HG02852 (cell line): ENCODE data around the gene OLFML2A.
"Not testable (repeated sequence)": the region's sequence is repeated elsewhere in the genome, so short reads cannot be mapped to it uniquely, and the experiment has no call there.

Experiments
- ATAC-seq: cut with Tn5 transposase; IDR thresholded peaks from one replicate; pipeline ENCODE4 v1.9.1; 2021; ENCODE audit warnings: mild to moderate bottlenecking, moderate library complexity; ENCODE audit not compliant: unreplicated experiment

The OLFML2A gene

DNA sequence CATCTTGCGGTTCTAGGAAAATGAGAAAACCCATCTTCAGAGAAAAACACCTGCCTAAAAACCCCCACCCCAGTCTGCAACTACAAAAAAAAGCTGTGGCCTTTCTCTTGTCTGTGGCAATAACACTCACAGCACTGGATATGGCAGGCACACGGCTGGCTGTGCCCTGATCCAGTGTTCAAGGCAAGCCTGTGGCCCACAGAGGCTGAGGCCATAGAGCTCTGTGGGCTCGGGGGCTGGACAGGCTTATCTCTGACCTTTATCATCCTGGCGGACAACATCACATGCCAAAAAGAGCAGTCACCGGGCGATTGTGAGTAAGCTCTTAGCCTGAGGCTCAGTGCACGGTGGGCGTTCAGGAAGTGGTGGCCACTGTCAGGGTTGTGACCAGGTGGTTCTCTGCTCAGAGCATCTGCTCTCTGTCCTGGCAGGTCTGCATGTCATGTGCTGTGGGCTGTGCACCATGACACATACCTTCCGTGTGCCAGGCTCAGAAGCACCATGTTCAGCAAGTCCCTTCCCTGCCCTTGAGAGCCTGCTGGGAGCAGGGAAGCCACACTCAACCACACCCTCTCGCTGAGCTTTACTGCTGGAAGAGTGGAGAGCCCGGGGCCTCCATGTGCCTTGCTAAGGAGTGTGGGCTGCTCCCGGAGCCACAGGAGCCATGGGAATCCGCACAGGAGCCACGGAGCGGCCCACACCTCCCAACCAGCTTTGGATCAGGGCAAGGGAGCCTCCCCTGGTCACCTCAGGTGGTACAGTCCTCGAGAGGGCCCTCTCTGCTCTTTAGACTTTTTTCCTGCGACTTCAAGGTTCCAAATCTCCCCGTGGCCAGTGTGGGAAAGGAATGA lies 41.7 kb downstream of the OLFML2A start:
- peak; percentile 62 for ATAC-seq

DNA sequence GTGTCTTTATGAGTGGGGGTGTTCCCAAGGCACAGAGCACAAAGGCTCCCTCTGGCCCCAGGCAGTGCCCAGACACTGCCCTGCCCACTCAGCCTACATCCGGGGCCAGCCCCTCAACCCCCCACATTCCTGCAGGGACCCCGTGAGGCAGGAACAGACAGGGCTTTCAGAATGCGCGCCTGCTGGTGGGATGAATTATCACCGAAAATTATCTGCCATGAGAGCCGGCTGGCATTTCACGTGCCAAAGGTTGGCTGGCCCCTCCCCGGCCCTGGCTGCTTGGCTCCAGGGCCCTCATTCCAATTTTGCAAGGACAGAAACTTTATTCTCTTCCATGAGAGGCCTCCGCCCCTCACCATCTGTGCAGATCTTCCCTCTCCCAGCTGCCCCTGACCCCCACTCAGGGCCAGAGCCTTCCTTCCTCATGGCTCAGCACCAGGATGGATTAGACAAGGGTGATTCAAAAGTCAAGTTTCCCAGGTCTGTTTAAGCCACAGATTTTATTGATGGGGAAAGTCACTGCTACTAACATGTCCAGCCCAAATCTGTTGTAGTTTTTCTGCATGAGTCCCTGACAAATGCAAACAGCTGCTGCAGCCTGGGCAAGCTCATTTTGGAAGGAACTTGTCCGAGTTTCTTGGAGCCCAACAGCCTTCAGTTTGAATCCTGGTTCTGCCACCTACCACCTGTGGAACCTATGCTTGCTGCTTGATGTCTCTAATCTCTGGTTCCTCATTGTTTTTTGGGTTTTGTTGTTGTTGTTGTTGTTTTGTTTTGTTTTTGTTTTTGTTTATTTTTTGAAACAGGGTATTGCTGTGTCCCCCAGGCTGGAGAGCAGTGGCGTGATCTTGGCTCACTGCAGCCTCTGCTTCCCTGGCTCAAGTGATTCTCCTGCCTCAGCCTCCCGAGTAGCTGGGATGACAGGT lies 44.0 kb downstream of the OLFML2A start:
- no peak for ATAC-seq

DNA sequence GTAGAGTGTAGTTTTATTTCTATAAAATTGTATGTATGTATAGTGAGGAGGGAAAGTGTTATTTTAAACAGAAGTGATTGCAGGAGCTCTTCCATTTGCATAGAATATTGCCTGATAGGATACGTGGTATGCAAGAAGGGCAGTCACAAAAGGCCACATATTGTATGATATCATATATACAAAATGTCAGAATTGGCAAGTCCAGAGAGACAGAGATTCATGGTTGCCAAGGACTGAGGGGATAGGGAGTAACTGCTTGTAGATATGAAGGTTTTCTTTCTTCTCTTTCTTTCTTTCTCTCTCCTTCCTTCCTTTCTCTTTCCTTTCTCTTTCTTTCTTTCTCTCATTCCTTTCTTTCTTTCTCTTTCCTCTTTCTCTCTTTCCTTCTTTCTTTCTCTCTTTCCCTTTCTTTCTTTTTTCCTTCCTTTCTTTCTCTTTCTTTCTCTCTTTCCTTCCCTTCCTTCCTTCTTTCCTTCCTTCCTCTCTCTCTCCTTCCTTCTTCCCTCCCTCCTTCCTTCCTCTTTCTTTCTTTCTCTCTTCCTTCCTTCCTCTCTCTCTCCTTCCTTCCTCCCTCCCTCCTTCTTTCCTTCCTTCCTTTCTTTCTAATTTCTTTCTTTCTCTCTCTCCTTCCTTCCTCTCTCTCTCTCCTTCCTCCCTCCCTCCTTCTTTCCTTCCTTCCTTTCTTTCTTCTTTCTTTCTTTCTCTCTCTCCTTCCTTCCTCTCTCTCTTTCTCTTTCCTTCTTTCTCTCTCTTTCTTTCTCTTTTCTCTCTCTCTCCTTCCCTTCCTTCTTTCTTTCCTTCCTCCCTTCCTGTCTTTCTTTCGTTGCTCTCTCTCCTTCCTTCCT lies 51.8 kb downstream of the OLFML2A start:
- ATAC-seq: no peak

DNA sequence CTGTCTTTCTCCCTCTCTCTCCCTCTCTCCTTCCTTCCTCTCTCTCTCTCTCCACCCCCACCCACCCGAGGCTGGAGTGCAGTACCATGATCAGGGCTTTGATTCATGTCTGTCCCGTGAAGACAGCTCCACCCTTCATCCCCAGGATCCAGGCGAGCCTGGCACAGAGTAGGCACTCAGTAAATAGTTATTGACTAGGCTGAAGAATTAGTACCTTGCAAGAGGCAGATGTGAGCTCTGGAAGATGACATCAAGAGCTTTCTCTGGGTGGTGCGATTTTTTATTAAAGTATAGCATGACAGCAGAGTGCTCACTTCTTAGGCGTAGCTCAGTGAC lies 52.4 kb downstream of the OLFML2A start:
- ATAC-seq: no peak

DNA sequence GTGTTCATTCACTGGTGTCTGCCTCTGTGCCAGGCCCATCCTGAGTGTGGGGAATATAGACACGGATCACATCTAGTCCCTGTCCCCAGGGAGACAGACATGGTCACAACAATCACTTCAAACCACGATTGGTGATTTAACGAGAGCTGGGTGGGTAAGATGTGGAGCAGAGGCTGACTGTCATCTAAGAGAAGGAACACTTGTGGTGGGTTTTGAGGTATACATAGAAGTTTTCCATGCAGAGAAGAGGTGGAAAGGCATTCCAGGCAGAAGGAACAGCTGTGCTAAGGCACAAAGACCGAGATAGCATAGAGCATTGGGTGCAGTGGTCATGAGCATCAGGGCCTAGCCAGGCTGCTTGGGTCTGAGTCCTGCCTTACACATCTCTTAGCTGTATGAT lies 53.7 kb downstream of the OLFML2A start:
- ATAC-seq: no peak

DNA sequence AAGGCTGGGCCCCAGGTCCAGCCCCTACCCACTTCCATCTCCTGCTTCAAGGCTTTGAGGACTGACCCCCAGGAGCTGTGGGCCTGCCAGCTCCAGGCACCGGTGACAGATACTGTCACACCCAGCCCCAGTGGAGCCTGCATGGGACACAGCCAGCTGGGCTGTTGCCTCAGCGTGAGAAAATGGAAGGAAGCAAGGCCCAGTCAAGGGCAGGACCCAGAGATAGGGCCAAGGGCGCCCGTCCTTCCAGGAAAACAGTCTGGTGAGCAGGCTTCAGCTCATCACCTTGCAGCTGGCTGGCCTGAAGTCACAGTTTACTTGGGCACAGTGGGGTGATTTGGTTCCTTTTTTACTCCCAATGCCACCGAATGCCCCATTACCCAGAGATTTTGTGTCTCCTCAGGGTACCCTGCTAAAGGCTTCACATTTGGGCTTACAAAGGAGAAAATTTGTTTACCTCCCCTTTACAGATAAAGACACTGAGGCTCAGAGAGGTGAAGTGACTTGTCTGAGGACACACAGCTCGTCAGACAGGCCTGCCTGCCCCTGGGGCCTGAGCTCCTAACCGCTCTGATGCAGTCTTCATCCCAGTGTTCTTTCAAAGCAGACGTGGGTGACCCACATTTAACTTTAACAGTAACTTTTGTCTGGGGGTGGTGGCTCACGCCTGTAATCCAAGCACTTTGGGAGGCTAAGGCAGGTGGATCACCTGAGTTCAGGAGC lies 54.9 kb downstream of the OLFML2A start:
- ATAC-seq: no peak

DNA sequence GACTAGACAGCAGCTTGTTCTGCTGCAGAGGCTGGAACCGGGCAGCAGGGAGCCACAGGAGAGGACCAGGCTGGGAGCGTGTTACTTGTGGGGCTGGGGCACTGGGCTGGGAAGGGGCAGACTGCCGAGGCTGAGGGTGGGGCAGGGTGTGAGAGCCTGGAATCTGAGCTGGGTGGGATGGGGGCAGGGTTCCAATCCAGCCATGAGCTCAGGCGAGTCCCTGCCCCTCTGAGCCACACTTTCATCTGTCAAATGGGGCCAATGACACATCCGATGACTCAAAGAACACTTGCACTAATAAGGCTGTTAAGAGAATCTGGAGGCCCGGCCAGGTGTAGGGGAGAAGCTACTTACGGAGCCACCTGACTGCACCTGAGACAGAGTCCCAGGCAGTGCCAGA lies 57.7 kb downstream of the OLFML2A start:
- no peak for ATAC-seq

DNA sequence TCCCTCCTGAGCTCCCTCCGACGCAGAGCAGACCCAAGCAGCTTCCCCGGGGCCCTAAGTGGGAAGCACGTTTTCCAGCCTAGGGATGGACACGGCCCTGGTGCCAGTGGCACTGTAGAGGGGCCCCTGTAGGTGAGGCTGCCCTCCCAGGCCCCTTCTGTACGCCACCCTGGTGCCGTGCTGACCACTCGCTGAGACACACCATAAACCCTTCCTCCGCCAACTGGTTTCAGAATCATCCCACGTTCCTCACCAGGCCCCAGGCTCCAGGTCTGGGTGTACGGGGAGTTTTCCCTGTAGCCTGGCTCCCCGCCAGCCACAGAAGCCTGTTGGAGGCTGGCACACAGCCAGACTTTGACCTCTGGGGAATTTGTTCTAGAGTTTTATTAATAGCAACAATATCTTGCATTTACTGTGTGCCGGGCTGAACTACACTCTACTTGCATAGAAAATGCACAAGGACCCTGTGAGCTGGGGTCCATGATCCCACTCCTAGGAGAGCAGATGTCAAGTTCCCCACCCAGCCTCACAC lies 58.2 kb downstream of the OLFML2A start:
- no peak for ATAC-seq

DNA sequence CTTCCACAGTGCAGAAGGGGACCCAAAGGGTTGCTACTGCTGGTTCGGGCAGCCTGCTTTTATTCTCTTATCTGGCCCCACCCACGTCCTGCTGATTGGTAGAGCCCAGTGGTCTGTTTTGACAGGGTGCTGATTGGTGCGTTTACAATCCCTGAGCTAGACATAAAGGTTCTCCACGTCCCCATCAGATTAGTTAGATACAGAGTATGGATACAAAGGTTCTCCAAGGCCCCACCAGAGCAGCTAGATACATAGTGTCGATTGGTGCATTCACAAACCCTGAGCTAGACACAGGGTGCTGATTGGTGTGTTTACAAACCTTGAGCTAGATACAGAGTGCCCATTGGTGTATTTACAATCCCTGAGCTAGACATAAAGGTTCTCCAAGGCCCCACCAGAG lies 61.2 kb downstream of the OLFML2A start:
- ATAC-seq: not testable (repeated sequence)

DNA sequence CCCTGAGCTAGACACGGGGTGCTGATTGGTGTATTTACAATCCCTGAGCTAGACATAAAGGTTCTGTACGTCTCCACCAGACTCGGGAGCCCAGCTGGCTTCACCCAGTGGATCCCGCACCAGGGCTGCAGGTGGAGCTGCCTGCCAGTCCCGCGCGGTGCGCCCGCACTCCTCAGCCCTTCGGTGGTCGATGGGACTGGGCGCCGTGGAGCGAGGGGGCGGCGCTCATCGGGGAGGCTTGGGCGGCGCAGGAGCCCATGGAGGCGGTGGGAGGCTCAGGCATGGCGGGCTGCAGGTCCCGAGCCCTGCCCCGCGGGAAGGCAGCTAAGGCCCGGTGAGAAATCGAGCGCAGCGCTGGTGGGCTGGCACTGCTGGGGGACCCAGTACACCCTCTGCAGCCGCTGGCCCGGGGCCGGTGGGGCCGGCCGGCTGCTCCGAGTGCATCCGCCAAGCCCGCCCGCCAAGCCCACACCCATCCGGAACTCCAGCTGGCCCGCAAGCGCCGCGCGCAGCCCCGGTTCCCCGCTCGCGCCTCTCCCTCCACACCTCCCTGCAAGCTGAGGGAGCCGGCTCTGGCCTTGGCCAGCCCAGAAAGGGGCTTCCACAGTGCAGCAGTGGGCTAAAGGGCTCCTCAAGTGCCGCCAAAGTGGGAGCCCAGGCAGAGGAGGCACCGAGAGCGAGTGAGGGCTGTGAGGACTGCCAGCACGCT lies 61.8 kb downstream of the OLFML2A start:
- not testable (repeated sequence) for ATAC-seq

DNA sequence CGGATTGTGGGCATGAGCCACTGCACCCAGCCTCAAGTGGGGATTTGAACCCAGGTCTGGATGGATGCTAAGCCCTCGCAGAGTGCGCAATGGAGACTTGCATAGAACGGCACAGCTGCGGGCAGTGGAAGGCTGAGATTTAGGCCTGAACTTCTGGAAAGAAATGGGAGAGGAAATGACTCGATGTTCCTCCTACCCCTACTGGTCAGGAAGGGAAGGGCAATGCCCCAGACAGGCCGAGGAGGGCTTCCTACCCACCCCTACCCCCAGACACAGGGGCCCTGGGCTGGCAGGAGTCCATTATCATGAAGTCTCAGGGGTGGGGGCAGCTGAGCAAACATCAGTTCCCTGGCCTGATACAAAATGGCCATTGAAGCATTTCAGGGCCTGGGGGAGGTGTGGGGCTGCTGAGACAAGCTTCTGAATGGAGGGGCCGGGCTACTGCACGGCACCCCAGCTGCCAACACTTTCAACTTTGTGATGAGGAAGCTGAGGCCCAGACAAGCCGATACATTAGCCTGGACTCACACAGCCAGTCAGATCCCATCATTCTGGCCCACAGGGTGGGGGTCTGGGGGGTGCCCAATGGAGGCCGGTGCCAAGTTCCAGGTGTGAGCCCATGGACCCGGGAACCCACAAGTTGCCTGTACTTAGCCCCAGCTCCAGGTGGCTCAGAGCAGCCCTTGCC lies 62.8 kb downstream of the OLFML2A start:
- ATAC-seq: no peak

DNA sequence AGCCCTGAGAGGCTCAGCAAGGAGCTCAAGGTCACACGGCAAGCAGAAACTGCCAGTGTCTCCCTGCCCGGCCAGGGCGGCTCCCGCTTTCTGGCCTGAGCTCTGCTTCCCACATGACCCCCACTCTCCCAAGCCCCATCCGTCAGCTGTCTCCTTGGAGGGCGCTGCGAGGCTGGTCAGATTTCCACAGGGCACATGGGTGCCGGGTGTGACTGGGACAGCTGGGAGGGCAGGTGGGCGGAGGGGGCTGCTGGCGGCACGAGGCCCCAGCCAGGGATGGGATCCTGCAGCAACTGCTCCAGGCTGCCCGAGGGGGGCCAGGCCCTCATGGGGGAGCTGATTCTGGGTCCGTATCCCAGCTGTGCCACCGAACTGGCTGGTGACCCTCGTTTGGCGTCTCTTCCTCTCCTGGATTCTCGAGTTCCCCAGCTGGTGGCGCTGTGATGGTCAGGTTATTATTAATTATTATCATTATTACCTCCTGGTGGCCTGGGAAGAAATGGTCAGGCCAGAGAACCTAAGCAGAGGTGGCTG lies 63.4 kb downstream of the OLFML2A start:
- no peak for ATAC-seq

DNA sequence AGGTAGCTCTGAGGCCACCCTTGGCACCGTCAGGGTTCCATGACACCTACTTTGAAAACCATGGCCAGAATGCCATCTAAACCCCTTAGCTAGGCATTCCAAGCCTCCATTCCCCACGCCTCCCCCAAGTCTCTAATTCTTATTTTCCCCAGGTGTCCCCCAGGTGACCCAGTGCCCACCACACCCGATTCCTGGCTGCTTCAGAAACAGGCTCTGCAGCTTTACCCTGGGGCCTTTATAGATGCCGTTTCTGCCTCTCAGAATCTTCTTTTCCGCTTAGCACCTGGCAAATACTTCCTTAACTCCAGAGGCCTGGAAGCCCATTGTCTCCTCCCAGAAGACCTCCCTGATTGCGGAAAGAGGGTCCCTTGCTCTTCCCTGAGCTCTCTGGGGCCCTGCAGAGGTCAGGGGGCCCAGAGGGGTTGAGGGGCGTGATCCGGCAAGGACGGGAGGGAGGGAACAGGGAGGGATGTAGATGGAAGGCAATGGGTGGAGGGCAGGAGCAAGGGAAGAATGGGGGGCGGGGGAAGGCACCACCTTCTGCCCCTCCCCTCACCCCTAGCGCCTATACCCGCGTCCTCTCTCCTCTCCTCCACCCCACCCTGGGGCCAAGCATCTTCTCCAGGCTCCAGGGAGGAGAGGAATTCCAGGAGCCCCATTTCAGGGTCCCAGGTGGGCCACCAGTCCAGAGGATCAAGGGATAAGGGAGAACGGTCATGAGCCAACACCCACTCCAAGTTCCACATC lies 64.3 kb downstream of the OLFML2A start:
- ATAC-seq: no peak

DNA sequence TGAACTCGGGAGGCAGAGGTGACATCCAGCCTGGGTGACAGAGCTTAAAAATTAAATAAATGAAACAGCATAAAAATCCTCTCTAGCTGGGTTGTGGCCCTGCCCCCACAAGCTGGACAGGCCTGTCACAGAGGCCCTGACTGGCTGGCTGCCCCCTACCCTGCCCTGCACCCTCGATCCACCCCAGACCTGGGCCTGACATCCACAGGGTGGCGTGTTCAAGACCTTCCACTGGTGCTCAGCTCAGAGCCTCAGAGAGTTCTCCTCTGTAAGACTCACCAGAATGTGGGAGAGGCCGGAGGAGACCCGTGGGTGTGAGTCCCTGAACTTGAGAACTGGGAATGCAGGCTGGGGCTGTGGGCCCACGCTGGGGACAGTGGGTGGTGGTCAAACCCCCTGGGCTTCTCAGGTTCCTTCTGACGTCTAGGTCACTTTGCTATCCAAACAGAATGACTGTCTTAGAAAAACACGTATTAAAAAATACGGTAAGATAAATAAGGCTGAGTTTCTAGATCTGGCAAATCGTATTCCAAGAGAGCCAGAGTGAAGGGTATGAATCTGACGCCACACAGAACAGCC lies 66.6 kb downstream of the OLFML2A start:
- no peak for ATAC-seq

DNA sequence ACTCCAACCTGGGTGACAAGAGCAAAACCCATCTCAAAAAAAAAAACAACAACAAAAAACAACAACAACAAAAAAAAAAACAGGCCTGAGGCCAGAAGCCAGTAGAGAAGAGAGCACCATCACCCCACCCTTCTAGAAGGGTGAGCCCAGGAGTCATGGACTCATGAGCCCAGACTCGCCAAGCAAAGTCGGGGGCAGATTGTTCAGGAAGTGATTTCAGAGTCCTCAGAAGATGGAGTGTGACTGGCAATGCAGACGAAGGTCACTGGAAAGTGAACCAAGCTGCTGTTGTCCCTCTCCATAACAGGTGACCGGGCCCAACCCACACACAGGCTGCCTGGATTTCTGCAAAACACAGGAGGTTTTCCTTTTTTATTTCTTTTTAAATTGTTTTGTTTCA lies 67.4 kb downstream of the OLFML2A start:
- ATAC-seq: no peak

DNA sequence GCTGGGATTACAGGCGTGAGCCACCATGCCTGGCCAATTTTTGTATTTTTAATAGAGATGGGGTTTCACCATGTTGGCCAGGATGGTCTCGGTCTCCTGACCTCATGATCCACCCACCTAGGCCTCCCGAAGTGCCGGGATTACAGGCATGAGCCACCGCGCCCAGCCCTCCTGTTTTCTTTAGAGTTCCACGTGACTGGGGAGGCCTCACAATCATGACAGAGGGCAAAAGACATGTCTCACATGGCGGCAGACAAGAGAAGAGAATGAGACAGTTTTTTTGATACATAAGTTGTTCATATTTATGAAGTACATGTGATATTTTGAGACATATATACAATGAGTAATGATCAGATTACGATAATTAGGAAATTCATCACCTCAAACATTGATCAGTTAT lies 69.5 kb downstream of the OLFML2A start:
- ATAC-seq: not testable (repeated sequence)

DNA sequence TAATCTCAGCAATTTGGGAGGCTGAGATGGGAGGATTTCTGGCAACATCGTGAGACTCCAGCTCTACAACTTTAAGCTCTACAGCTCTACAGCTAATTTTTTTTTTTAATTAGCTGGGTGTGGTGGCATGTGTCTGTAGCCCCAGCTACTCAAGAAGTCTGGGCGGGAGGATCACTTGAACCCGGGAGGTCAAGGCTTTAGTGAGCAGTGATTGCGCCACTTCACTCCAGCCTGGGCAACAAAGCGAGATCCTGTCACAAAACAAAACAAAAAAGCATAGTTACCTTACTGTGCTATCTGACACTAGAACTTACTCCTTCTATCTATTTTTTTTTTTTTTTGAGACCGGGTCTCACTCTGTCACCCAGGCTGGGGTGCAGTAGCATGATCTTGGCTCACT lies 70.0 kb downstream of the OLFML2A start:
- ATAC-seq: no peak

DNA sequence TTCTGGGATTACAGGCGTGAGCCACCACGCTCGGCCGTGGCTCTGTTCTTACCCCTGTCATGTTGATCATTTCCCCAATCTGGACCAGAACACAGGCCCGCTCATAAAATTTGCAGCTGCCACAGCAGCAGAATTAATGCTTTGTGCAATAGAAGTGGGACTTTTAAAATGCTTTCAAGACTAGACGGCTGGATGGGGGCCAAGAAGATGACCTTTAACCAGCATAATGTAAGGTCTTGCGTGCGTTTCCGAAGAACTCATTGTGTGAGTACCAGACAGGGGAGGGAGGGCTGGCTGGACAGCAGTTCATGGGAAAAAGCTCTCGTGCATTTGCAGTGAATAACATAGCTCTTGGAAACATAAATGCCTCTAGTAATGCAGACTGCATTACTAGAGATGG lies 72.9 kb downstream of the OLFML2A start:
- no peak for ATAC-seq
